ENCODE results near the gene SMPDL3B.
"Not testable (repeated sequence)": the region's sequence is repeated elsewhere in the genome, so short reads cannot be mapped to it uniquely, and the experiment has no call there.

The SMPDL3B gene

GRCh38 chr1:27973771-27974416 is 39.1 kb downstream of the SMPDL3B start:
- no peak for DNase-seq

GRCh38 chr1:27974417-27974781 is 39.6 kb downstream of the SMPDL3B start:
- no peak for DNase-seq

GRCh38 chr1:27979151-27979858 is 44.5 kb downstream of the SMPDL3B start:
- peak; percentile 19 for DNase-seq

GRCh38 chr1:27979859-27980201 is 45.0 kb downstream of the SMPDL3B start:
- DNase-seq, result no peak

- no peak for DNase-seq
Observed at GRCh38 chr1:27980216-27980845, 45.5 kb downstream of the SMPDL3B start.

GRCh38 chr1:27981145-27981544 is 46.3 kb downstream of the SMPDL3B start:
- DNase-seq, result no peak

- DNase-seq, result no peak
Observed at GRCh38 chr1:27990920-27991537, 56.2 kb downstream of the SMPDL3B start.

GRCh38 chr1:27992276-27992675 is 57.5 kb downstream of the SMPDL3B start:
- DNase-seq, result no peak

- DNase-seq, result no peak
Observed at GRCh38 chr1:27993241-27993640, 58.4 kb downstream of the SMPDL3B start.

- DNase-seq, result no peak
Observed at GRCh38 chr1:27994060-27994459, 59.3 kb downstream of the SMPDL3B start.

GRCh38 chr1:27994526-27994925 is 59.7 kb downstream of the SMPDL3B start:
- DNase-seq, result not testable (repeated sequence)

- DNase-seq, result no peak
Observed at GRCh38 chr1:27999055-27999454, 64.3 kb downstream of the SMPDL3B start.

GRCh38 chr1:28002600-28002999 is 67.8 kb downstream of the SMPDL3B start:
- DNase-seq, result no peak

GRCh38 chr1:28003117-28003516 is 68.3 kb downstream of the SMPDL3B start:
- not testable (repeated sequence) for DNase-seq
